Prostate gland (tissue), 2 donors: ENCODE data around the gene FAM181A.

Experiments used
- POLR2A ChIP-seq: fragments of 450-650 bp; IDR thresholded peaks from one replicate; pipeline ENCODE4 v1.6.1; 2016; ENCODE audit warnings: antibody characterized with exemption, mild to moderate bottlenecking
- POLR2AphosphoS5 ChIP-seq: sonication (generic); formaldehyde crosslinking; IDR thresholded peaks from one replicate; pipeline ENCODE4 v1.6.1; 2017; ENCODE audit warnings: antibody characterized with exemption
- TF ChIP-seq, protein P1 (sequence below), 4 experiments: fragments of 200-600 bp in 2 of 4; fragments of 450-650 bp in 2 of 4; sonication (generic) in 2 of 4; IDR thresholded peaks; 1 replicate in 3 of 4; 2 replicates in 1 of 4; pipeline ENCODE4 v1.5.1; 2016 to 2019; ENCODE audit warnings: antibody characterized with exemption in 4 of 4, mild to moderate bottlenecking in 2 of 4, moderate library complexity in 2 of 4

DNA sequence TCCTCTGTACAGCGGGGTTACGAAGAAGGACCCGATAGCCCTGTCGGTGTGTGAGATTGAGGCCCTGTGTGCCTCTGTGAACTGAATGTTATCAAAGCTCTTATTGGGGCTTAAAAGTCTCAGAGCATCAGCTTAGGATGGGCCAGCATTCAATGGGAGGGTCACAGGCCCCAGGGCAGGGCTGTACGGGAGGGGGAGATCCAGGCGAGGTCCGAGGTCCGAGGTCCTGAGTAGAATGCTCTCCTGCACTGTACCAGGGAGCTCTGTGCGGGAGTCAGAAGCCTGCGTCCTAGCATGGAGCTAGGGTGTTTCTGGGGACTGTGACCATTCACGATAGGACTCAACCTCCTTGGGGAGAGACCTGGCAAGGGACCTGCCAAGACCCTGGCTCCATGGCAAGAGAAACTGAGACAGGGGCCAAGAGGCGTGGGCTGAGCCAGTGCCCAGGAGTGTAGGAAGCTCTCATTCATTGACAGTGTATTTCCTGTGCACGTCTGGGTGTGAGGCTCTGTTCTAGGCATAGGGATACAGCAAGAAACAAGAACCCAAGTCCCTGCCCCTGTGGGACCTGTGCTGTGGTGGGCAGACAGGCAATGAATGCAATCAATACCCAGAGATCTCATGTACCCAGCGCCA is 12.0 kb upstream of the FAM181A start:
- TF ChIP-seq POLR2AphosphoS5 (no peak), POLR2A (no peak)
- TF ChIP-seq, protein P1, sequence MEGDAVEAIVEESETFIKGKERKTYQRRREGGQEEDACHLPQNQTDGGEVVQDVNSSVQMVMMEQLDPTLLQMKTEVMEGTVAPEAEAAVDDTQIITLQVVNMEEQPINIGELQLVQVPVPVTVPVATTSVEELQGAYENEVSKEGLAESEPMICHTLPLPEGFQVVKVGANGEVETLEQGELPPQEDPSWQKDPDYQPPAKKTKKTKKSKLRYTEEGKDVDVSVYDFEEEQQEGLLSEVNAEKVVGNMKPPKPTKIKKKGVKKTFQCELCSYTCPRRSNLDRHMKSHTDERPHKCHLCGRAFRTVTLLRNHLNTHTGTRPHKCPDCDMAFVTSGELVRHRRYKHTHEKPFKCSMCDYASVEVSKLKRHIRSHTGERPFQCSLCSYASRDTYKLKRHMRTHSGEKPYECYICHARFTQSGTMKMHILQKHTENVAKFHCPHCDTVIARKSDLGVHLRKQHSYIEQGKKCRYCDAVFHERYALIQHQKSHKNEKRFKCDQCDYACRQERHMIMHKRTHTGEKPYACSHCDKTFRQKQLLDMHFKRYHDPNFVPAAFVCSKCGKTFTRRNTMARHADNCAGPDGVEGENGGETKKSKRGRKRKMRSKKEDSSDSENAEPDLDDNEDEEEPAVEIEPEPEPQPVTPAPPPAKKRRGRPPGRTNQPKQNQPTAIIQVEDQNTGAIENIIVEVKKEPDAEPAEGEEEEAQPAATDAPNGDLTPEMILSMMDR (IDR thresholded peaks at IDR 0.05) = no peak
